Ureter (tissue), 1 donor: Measurements from ENCODE around the gene INF2. TPM values are rescaled to one million over a fixed set of nuclear protein-coding genes. Genes with fewer than 3 reads are reported as not detected.

Experiments
- DNase-seq: peaks from one replicate; pipeline ENCODE4 v3.0.0-alpha.2; 2020; ENCODE audit warnings: low spot score
- total RNA-seq: library from RNA; stranded (reverse); gene quantifications from one replicate; pipeline ENCODE4 v1.2.4, GENCODE V29; 2023
- donor health status: DM: yes; HTN: yes; CAD: no.

The INF2 gene
- total RNA-seq, 1 donor from 2014 or later, result 81.6 TPM

DNA sequence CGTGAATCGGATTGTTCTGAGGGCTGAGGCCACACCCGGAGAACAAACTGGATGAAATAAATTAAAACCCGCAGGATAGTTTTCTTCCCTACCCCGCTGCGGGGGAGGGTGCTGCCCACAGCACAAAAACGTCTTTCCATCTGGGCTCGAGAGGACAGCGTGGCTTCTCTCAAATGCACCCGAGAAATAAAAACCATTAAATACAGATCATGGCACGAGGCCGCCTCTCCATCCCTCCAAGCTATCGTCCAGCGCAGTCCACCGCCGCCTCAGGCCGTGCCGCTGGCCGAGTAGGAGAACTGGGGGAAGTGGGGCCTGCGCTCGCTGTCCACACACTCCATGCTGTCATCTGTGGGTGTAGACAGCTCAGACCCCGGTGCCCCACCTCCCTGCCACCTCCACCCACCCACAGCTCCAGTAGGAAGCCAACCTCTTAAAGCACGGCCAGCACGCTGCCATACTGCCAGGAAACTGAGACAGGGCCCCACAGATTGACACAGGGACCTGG is 80.7 kb downstream of the INF2 start:
- DNase-seq, result no peak

DNA sequence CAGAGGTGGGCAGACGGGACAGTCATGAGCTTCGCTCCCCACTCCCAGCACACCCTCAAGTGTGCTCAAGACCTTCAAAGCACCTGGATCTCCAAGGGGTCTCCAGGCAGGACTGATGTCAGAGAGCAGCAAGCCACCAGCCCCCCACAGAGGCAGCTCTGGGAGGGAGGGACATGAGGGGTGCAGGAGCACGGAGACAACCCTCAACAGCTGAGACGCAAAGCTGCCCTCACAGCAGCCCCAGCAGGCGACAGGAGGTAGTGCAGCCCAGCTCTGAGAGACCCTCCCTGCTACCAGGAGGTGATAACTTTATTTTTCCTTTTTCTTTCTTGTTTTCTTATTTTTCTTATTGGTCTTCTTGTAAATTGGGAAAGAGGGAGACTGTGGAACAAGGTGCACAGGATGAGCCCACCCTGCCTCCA is 81.4 kb downstream of the INF2 start:
- DNase-seq, result no peak

GRCh38 chr14:104771374-104771773 is 82.0 kb downstream of the INF2 start:
- DNase-seq, result no peak

Other genes starting within 250 kb of the INF2 start
- gene C14orf180, start 109.9 kb upstream of the INF2 start, total RNA-seq, result 1.7 TPM
- gene TMEM179, start 84.8 kb upstream of the INF2 start, total RNA-seq, result 0.86 TPM
- gene ADSS1, start 34.6 kb downstream of the INF2 start, total RNA-seq, result 11.0 TPM
- 56.5 TPM for gene SIVA1, start 63.5 kb downstream of the INF2 start, total RNA-seq
- 116 TPM for gene AKT1, start 106.1 kb downstream of the INF2 start, total RNA-seq
- 9.4 TPM for gene ZBTB42, start 111.5 kb downstream of the INF2 start, total RNA-seq
- 42.2 TPM for gene CEP170B, start 175.7 kb downstream of the INF2 start, total RNA-seq
- gene PLD4, start 235.3 kb downstream of the INF2 start, total RNA-seq, result 2.6 TPM